Body of pancreas (tissue), 4 donors: ENCODE measurements around the gene PTPRN2. TPM values are rescaled to one million over a fixed set of nuclear protein-coding genes. Genes with fewer than 3 reads are reported as not detected.

Experiments
- ATAC-seq: fragments of 150-250 bp; one replicate; pipeline ENCODE4 v1.9.1; 2016
- DNase-seq, 4 donors: peaks; one replicate each; pipeline ENCODE4 v3.0.0-alpha.2; 2019
- H3K27ac ChIP-seq, 4 donors: fragments of 200-600 bp; sonication (generic); 1 replicate in 3 of 4; 2 replicates in 1 of 4; pipeline versions ENCODE4 v1.5.1 to v1.6.1; 2016 to 2019; ENCODE audit warnings: mild to moderate bottlenecking in 1 of 4, mixed read lengths in 1 of 4, moderate library complexity in 1 of 4
- H3K27me3 ChIP-seq, 2 donors: fragments of 200-600 bp; sonication (generic); one replicate each; pipeline ENCODE4 v1.6.0; 2016; ENCODE audit warnings: mild to moderate bottlenecking in 1 of 2
- H3K36me3 ChIP-seq, 2 donors: fragments of 200-600 bp; sonication (generic); replicated peaks in 1 of 2; 2 replicates each; pipeline ENCODE4 v1.5.1; 2016; ENCODE audit warnings: low read depth in 2 of 2; ENCODE audit not compliant: insufficient read depth in 1 of 2
- H3K4me1 ChIP-seq: fragments of 200-600 bp; sonication (generic); one replicate; pipeline ENCODE4 v1.6.0; 2016
- H3K4me3 ChIP-seq, 2 donors: fragments of 200-600 bp; sonication (generic); 1 replicate in 1 of 2; 2 replicates in 1 of 2; pipeline ENCODE4 v1.5.1; 2016 to 2019
- H3K9me3 ChIP-seq, 3 donors: fragments of 200-600 bp; sonication (generic); 1 replicate in 2 of 3; 2 replicates in 1 of 3; pipeline ENCODE4 v1.5.1; 2016
- CTCF ChIP-seq, 7 experiments: fragments of 450-650 bp in 4 of 7; fragments of 200-600 bp in 3 of 7; sonication (generic) in 3 of 7; IDR thresholded peaks; one replicate each; pipeline ENCODE4 v1.5.1; 2016 to 2019; ENCODE audit warnings: antibody characterized with exemption in 7 of 7
- POLR2A ChIP-seq, 3 donors: fragments of 450-650 bp; IDR thresholded peaks; one replicate each; pipeline ENCODE4 v1.6.1; 2016; ENCODE audit warnings: antibody characterized with exemption in 3 of 3, mild to moderate bottlenecking in 2 of 3
- WGBS, 2 donors: methylation state at CpG; one replicate each; pipeline ENCODE4 v1.1.5; 2017; 5-methylcytosine and 5-hydroxymethylcytosine counted together
- intact Hi-C: fragments of 100-400 bp; cut with DNase I; formaldehyde crosslinking; loops from one replicate; pipeline ENCODE4 v1.15.1; 2023
- total RNA-seq, 2 donors: library from RNA; depleted of rRNA; stranded (reverse); fragments of >200 nt; gene quantifications; one replicate each; pipeline ENCODE4 v1.1.0, GENCODE V29; 2016

The PTPRN2 gene
- total RNA-seq, 2 donors from 2014 or later = 31.6 to 76.1 TPM

- no peak overlapping the region for H3K4me3 ChIP-seq
- H3K4me1 ChIP-seq = peaks cover 10% of the 10 kb centered on the region
- no peak for TF ChIP-seq POLR2A (IDR thresholded peaks at IDR 0.05)
- no peak for TF ChIP-seq CTCF (IDR thresholded peaks at IDR 0.05)
- H3K27ac ChIP-seq = no peak overlapping the region
- H3K27me3 ChIP-seq = no peaks in the 10 kb centered on the region
- ATAC-seq (no peak), DNase-seq (no peak)
- 73 to 78% methylated on average over 29 of the region's 29 CpGs for WGBS, 2 donors
- H3K36me3 ChIP-seq = no peaks in the 10 kb centered on the region
- intact Hi-C loops = no loop called here
- H3K9me3 ChIP-seq = no peaks in the 10 kb centered on the region
Measured at GRCh38 chr7:158450476-158451124, 137.0 kb downstream of the PTPRN2 start.

- intact Hi-C loops = no loop called here
- TF ChIP-seq POLR2A (IDR thresholded peaks at IDR 0.05) (no peak), CTCF (IDR thresholded peaks at IDR 0.05) (no peak)
- Histone ChIP-seq H3K27ac (no peak overlapping the region), H3K4me1 (peaks cover 16% of the 10 kb centered on the region), H3K4me3 (no peak overlapping the region), H3K9me3 (no peaks in the 10 kb centered on the region), H3K27me3 (no peaks in the 10 kb centered on the region), H3K36me3 (no peaks in the 10 kb centered on the region)
- ATAC-seq (no peak), DNase-seq (no peak)
- WGBS, 2 donors = 88 to 91% methylated on average over 12 of the region's 12 CpGs
Measured at GRCh38 chr7:158449942-158450341, 137.7 kb downstream of the PTPRN2 start.

DNA sequence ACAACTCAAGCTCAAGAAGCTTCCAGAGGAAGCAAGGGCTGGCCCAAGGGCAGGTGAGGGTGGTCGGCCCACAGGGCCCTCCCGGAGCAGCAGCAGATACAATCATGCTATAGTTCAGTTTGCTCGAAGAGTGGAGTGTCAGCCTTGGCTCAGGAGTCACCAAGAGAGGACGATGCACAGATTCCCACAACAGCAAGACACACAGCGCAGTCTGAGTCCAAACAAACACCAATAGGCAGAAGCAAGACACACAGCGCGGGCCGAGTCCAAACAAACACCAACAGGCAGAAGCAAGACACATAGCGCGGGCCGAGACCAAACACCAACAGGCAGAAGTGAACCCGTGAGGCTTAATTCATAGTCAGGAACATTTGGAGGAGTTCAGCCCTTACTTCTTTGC is 138.4 kb downstream of the PTPRN2 start:
- no peaks in the 10 kb centered on the region for H3K9me3 ChIP-seq
- no peak overlapping the region for H3K27ac ChIP-seq
- TF ChIP-seq POLR2A (IDR thresholded peaks at IDR 0.05) (no peak), CTCF (IDR thresholded peaks at IDR 0.05) (no peak)
- H3K27me3 ChIP-seq = no peaks in the 10 kb centered on the region
- DNase-seq = no peak
- H3K36me3 ChIP-seq = no peaks in the 10 kb centered on the region
- ATAC-seq = no peak
- WGBS, 2 donors = 84 to 90% methylated on average over 12 of the region's 12 CpGs
- no peak overlapping the region for H3K4me3 ChIP-seq
- H3K4me1 ChIP-seq = peaks cover 23% of the 10 kb centered on the region
- intact Hi-C loops = no loop called here

- 91 to 92% methylated on average over 7 to 15 of the region's 16 CpGs for WGBS, 2 donors
- H3K4me3 ChIP-seq = no peak overlapping the region
- peaks cover 29% of the 10 kb centered on the region for H3K4me1 ChIP-seq
- H3K27ac ChIP-seq = no peak overlapping the region
- intact Hi-C loops = no loop called here
- H3K27me3 ChIP-seq = no peaks in the 10 kb centered on the region
- DNase-seq = no peak
- no peaks in the 10 kb centered on the region for H3K9me3 ChIP-seq
- no peak for ATAC-seq
- no peaks in the 10 kb centered on the region for H3K36me3 ChIP-seq
- TF ChIP-seq POLR2A (IDR thresholded peaks at IDR 0.05) = no peak
- TF ChIP-seq CTCF (IDR thresholded peaks at IDR 0.05) = no peak
Measured at GRCh38 chr7:158448430-158449100, 139.1 kb downstream of the PTPRN2 start.
